Heart left ventricle (tissue), 13 donors: ENCODE data around the gene MAST4.

Experiments
- POLR2A ChIP-seq, 2 donors: fragments of 450-650 bp; IDR thresholded peaks; one replicate each; pipeline ENCODE4 v1.6.1; 2017; ENCODE audit warnings: antibody characterized with exemption in 2 of 2, mild to moderate bottlenecking in 2 of 2, moderate library complexity in 2 of 2
- TF ChIP-seq, protein P1 (sequence below), 12 donors: fragments of 200-600 bp; sonication (generic) in 4 of 12; IDR thresholded peaks; one replicate each; pipeline versions ENCODE4 v1.5.0 to v1.8.0; 2018 to 2022; ENCODE audit warnings: antibody characterized with exemption in 12 of 12, mild to moderate bottlenecking in 5 of 12
- donor health status: ischemic (EF 13 %, LVEDD 7.1; RV severe dilation, severe dysfunction).
- donor health status: DM: no; HTN: yes; CAD: no.
- donor health status: DM: no; HTN: no; CAD: no.
- donor health status: ischemic (EF 25% LVEDD 6.9; RV normal size, moderate dysfunction).
- donor health status: ischemic (EF 25% LVEDD 5.7; RV mildly dilated, moderate dysfunction).
- donor health status: ischemic (EF 35%, LVEDD 5.7; RV mildly dilated, moderate dysfunction).
- donor health status: nonischemic (EF 11% LVEDD 7.7; RV severe dilation, severe dysfunction).
- donor health status: DM: yes; HTN: yes; CAD: no.
- donor health status: PGD.
- donor health status: ischemic (EF 29% LVEDD 5.4; RV normal size, mild dysfunction).
- donor health status: nonischemic (EF 23%, LVEDD 6.1; RV moderate dilation, normal function).

DNA sequence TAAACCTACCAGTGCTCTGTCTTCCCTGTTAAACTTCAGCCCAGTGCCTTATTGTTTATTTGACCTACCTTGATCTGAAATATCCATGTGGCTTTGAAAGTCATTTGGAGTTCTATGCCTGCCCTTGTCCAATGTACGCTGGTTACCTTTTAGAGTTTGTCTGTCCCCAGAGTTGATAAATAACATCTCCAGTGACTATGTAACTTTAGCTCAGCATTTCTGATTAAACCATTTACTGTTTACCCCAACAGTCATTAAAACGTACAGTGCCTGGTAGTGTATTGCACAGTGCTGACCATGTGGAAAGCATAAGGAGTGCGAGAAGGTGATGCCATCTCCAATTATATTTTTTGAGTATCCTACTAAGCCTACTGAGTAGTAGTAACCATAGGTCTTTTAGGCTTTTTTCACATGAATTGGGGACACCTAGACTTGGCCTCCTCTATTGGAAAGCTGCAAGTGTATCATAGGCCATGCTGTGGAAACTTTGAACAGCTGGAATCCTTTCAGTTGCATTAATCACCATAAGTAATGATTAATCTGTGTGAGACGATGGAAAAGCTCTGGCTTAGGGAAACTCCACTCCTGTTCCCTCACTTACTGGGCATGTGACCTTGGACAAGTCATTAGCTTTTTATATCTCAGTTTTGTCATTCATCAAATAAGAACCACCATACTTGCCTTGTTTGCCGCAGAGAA, 93.5 kb downstream of the MAST4 start:
- TF ChIP-seq, protein P1, sequence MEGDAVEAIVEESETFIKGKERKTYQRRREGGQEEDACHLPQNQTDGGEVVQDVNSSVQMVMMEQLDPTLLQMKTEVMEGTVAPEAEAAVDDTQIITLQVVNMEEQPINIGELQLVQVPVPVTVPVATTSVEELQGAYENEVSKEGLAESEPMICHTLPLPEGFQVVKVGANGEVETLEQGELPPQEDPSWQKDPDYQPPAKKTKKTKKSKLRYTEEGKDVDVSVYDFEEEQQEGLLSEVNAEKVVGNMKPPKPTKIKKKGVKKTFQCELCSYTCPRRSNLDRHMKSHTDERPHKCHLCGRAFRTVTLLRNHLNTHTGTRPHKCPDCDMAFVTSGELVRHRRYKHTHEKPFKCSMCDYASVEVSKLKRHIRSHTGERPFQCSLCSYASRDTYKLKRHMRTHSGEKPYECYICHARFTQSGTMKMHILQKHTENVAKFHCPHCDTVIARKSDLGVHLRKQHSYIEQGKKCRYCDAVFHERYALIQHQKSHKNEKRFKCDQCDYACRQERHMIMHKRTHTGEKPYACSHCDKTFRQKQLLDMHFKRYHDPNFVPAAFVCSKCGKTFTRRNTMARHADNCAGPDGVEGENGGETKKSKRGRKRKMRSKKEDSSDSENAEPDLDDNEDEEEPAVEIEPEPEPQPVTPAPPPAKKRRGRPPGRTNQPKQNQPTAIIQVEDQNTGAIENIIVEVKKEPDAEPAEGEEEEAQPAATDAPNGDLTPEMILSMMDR (IDR thresholded peaks at IDR 0.05), result no peak
- no peak for TF ChIP-seq POLR2A (IDR thresholded peaks at IDR 0.05)
